Stimulated activated CD8-positive, alpha-beta memory T cell treated with anti-CD3 and anti-CD28 coated beads, Interleukin-15, amount 100 ng/mL, for 1 hour (primary cell): Measurements from ENCODE around the gene HYCC1.
"Not testable (repeated sequence)": the region's sequence is repeated elsewhere in the genome, so short reads cannot be mapped to it uniquely, and the experiment has no call there.

Experiments used
- DNase-seq: peaks from one replicate; pipeline ENCODE4 v3.0.0-alpha.2; 2020; ENCODE audit warnings: low read depth

Gene HYCC1

GRCh38 chr7:22983257-22983855 is 30.6 kb downstream of the HYCC1 start:
- no peak for DNase-seq

DNA sequence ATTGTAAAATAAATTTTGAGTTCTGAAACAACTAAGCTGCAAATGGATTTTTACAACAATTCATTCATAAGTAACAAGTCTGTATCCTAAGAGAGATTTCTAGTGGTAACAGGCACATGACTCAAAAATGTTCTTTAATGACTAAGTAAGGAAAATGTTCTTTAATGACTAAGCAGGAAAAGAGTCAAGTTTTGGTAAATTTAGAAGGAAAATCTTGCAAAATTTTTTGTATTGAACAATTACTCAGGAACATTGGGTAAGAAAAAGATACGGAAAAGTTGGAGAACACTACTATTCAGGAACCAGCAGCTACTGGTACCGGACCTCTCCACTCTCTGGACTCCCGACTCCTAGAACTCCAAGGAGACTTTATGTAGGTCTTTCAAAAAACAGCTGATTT is 33.5 kb downstream of the HYCC1 start:
- no peak for DNase-seq

GRCh38 chr7:22979861-22980260 is 34.1 kb downstream of the HYCC1 start:
- DNase-seq: no peak

DNA sequence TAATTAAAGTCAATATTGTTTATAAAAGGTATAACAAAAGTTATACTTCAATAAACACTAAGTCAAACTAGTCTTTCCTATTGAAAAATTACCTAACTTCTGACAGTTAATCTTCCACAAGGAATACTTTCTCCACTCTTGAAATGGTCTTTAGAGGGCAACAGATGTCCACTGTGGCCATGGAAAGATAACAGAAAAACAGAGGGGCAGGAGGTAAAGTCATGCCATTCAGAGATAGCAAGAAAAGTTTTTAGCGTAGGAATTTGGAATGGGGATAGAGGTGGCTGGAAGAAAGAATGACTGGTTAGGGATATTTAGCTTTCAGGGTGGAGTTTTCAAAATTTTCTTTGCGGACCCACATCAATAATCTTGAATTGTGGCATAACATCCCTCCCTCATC is 34.7 kb downstream of the HYCC1 start:
- no peak for DNase-seq

- DNase-seq: not testable (repeated sequence)
Measured at GRCh38 chr7:22974636-22975035, 39.3 kb downstream of the HYCC1 start.

DNA sequence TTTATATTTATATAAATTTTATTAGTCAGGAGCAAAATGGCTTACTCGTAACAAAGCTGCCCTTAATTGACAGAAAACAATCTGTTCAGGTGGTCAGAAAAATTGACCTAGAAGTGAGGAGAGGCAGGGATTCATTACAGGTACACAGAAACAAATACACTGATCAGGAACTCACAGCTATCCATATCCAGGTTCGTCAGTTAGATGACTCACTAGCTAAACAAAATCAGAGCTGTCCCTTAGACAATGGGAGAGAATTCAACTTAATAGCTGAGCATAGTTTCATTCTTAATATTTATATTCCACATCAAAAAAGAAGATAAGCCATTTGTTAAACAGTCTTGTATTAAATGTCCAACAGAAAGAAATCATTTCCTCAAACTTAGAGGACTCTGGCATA is 41.7 kb downstream of the HYCC1 start:
- DNase-seq: no peak

GRCh38 chr7:22969010-22969431 is 44.9 kb downstream of the HYCC1 start:
- DNase-seq: no peak
